HK-2 (cell line): ENCODE measurements around the gene ERVH48-1.
A peak's percentile ranks its signal among the peaks of the same experiment; 100 is the strongest.
"Not testable (repeated sequence)": the region's sequence is repeated elsewhere in the genome, so short reads cannot be mapped to it uniquely, and the experiment has no call there.

Source experiments
- DNase-seq: peaks from one replicate; pipeline ENCODE4 v3.0.0-alpha.2; 2018; ENCODE audit not compliant: unreplicated experiment

The ERVH48-1 gene

GRCh38 chr21:42908484-42908883 is 16.9 kb downstream of the ERVH48-1 start:
- DNase-seq = not testable (repeated sequence)

GRCh38 chr21:42906233-42906632 is 19.2 kb downstream of the ERVH48-1 start:
- no peak for DNase-seq

- no peak for DNase-seq
Measured at GRCh38 chr21:42905195-42905594, 20.2 kb downstream of the ERVH48-1 start.

- DNase-seq = no peak
Measured at GRCh38 chr21:42903817-42904216, 21.6 kb downstream of the ERVH48-1 start.

- DNase-seq = no peak
Measured at GRCh38 chr21:42900446-42900845, 25.0 kb downstream of the ERVH48-1 start.

- DNase-seq = peak; percentile 95
Measured at GRCh38 chr21:42892931-42893755, 32.3 kb downstream of the ERVH48-1 start, which contains the start of gene NDUFV3. NDUFV3 (plus strand) TSS chr21:42893309; CDS start chr21:42893334, 25 bp downstream.

- DNase-seq = no peak
Measured at GRCh38 chr21:42892582-42892930, 32.9 kb downstream of the ERVH48-1 start.

GRCh38 chr21:42887326-42887725 is 38.1 kb downstream of the ERVH48-1 start:
- DNase-seq = no peak

- DNase-seq = no peak
Measured at GRCh38 chr21:42883921-42884320, 41.5 kb downstream of the ERVH48-1 start.

GRCh38 chr21:42880352-42880751 is 45.1 kb downstream of the ERVH48-1 start:
- DNase-seq = no peak

- DNase-seq = peak; percentile 94
Measured at GRCh38 chr21:42878993-42879787, 46.2 kb downstream of the ERVH48-1 start, which contains the start of gene WDR4. WDR4 (minus strand) TSS chr21:42879539; CDS start chr21:42879495, 44 bp downstream.

- DNase-seq = no peak
Measured at GRCh38 chr21:42878678-42878992, 46.8 kb downstream of the ERVH48-1 start.

GRCh38 chr21:42875811-42876210 is 49.6 kb downstream of the ERVH48-1 start:
- not testable (repeated sequence) for DNase-seq

GRCh38 chr21:42873096-42873495 is 52.3 kb downstream of the ERVH48-1 start:
- DNase-seq = no peak

- DNase-seq = no peak
Measured at GRCh38 chr21:42868196-42868595, 57.2 kb downstream of the ERVH48-1 start.
